HUES64 (cell line): ENCODE measurements around the gene GIMAP2.
"Not testable (repeated sequence)": the region's sequence is repeated elsewhere in the genome, so short reads cannot be mapped to it uniquely, and the experiment has no call there.

Source experiments
- H3K27ac ChIP-seq: 2 replicates; pipeline ENCODE4 v1.7.0; 2013; ENCODE audit warnings: low read depth, low read length, inconsistent platforms
- H3K27me3 ChIP-seq: 2 replicates; pipeline ENCODE4 v1.6.1; 2013; ENCODE audit warnings: mild to moderate bottlenecking, low read length; ENCODE audit not compliant: insufficient read depth
- H3K36me3 ChIP-seq: 2 replicates; pipeline ENCODE4 v1.6.1; 2013; ENCODE audit warnings: mild to moderate bottlenecking, low read length; ENCODE audit not compliant: insufficient read depth
- H3K4me1 ChIP-seq: 2 replicates; pipeline ENCODE4 v1.6.1; 2013; ENCODE audit warnings: mild to moderate bottlenecking, low read length, moderate library complexity; ENCODE audit not compliant: insufficient read depth
- H3K4me3 ChIP-seq: 2 replicates; pipeline ENCODE4 v1.5.1; 2013; ENCODE audit warnings: mild to moderate bottlenecking, low read length, moderate library complexity
- H3K9ac ChIP-seq: 2 replicates; pipeline ENCODE4 v1.6.1; 2013; ENCODE audit warnings: mild to moderate bottlenecking, low read depth, low read length
- H3K9me3 ChIP-seq: 2 replicates; pipeline ENCODE4 v1.6.1; 2013; ENCODE audit warnings: low read depth, low read length; ENCODE audit not compliant: insufficient read depth
- WGBS: fragments of 150-250, 120-280 bp; methylation state at CpG from one replicate; pipeline ENCODE4 v1.1.7; 2013; ENCODE audit warnings: missing lambda C conversion rate; 5-methylcytosine and 5-hydroxymethylcytosine counted together

The GIMAP2 gene

DNA sequence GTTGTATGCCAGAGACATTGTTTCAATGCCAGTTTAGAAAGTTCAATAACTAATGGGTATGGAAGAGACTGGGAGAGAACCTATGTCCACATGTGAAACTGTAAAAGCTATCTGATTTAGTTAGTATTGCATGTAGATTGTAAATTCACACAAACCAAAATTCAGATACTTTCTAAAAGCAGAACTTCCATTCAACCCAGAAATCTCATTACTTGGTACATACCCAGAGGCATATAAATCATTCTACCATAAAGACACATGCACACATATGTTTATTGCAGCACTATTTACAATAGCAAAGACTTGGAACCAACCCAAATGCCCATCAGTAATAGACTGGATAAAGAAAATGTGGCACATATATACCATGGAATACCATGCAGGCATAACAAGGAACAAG is 22.7 kb upstream of the GIMAP2 start:
- not testable (repeated sequence) for H3K4me3 ChIP-seq, H3K4me1 ChIP-seq, H3K27ac ChIP-seq

DNA sequence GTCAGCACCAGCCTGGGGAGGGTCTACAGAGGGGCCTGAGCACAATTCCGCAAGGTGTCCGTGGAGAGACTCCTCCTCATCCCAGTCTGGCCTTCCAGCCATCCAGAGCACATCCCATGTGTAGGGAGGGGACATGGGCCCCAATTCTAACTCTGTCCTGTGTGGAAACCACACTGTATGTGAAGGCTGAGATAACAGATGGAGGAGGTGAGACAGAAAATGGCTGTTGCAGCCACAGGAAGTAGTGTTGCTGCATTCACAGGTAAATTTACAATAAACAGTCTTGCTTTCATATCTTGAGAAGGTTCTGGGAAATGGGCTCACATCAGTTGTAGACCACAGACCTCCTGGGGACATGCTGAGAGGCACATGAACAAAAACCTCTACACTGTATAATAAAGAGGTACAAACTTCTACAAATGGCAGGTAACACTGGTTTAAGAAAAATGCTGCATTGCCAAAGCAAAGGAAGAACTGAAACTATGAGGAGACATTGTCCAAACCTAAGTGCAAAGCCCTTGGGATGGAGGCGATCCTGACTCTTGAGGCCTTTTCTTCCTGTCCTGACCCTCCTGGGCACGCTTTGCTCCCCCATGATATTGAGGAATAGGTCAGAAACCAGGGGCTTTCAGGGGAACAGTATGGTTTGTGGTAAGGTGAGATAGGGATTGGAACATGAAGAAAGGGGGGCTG is 21.6 kb upstream of the GIMAP2 start:
- WGBS = 90% methylated on average over 4 of the region's 4 CpGs
- H3K4me3 ChIP-seq = no peak overlapping the region
- H3K36me3 ChIP-seq = no peaks in the 10 kb centered on the region
- no peak overlapping the region for H3K9ac ChIP-seq
- no peaks in the 10 kb centered on the region for H3K4me1 ChIP-seq
- H3K27me3 ChIP-seq = no peaks in the 10 kb centered on the region
- H3K9me3 ChIP-seq = no peaks in the 10 kb centered on the region
- H3K27ac ChIP-seq = no peak overlapping the region

More for the DNA sequence above, 22.7 kb upstream of the GIMAP2 start:
- H3K27me3 ChIP-seq, H3K9me3 ChIP-seq, H3K36me3 ChIP-seq, H3K9ac ChIP-seq: not testable (repeated sequence)

DNA sequence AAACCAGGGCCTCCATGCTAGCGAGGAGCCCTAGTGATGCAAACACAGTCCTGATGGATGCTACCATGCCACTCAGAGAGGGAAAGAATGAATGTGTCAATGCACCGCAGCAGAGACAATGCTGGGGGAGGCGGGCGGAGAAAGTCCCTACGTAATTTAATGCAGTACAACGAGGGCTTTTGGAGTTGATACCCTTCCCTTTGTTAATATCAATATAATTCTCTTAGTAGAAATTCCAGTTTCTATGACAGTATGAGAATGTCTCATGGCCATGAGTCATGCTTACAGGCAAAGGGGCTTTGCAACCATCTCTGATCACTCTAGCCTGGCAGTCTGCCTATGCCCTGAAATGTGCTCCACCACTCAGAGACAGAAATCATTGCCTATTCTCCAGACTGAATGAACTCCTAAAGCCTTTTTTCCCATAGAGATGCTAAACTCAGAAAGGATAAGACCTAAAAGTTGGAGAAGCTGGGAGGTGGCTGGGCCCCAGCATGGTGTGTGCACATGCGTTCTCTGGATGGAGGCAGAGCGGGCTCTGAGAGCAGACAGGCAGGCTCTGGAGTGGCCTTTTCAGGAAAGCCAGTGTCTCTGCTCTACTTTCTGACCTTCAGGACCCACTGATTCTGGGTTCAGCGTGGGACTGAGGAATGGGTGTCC is 20.3 kb upstream of the GIMAP2 start:
- no peaks in the 10 kb centered on the region for H3K27me3 ChIP-seq
- 89% methylated on average over 7 of the region's 9 CpGs for WGBS
- no peak overlapping the region for H3K9ac ChIP-seq
- H3K4me3 ChIP-seq = no peak overlapping the region
- H3K9me3 ChIP-seq = no peaks in the 10 kb centered on the region
- H3K36me3 ChIP-seq = no peaks in the 10 kb centered on the region
- H3K4me1 ChIP-seq = no peaks in the 10 kb centered on the region
- no peak overlapping the region for H3K27ac ChIP-seq

DNA sequence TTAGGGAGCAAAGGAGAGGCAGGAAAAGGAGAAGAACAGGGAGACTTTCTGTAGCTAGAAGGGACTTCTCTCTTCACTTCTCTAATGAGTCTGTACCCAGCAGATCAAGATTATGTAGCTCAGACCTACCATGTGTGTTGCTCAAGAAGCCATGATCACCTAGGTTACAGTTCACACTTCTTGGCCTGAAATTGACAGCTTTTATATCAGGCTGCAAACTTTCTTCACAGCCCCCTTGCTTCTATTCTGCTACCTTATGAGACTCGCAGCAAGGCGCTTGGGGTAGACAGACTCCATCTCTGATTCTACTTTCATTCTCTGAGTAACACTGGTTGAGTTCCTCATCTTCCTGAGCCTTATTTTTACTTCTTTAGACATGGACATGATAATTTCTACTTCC is 19.6 kb upstream of the GIMAP2 start:
- no peaks in the 10 kb centered on the region for H3K27me3 ChIP-seq
- no peaks in the 10 kb centered on the region for H3K4me1 ChIP-seq
- 93% methylated on average over 2 of the region's 2 CpGs for WGBS
- H3K27ac ChIP-seq = no peak overlapping the region
- H3K9ac ChIP-seq = no peak overlapping the region
- H3K9me3 ChIP-seq = no peaks in the 10 kb centered on the region
- no peak overlapping the region for H3K4me3 ChIP-seq
- no peaks in the 10 kb centered on the region for H3K36me3 ChIP-seq

DNA sequence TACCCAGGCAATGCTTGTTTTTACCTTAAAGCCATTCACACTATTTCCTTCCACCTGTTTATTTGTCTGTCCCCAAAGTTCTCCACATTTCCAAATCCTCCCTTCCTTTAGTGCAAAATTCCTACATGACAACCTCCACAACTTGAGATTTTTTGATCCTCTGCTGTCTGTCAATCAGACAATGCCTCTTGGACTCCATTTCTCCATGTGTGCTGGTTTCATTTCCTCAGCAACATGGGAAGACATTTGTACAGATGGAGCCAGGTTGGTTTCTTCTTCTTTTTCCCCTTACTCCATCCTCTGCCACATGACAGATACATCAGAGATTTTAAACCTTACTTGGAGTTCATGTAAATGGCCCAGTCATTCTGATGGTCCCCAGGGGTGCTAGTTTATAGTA is 19.1 kb upstream of the GIMAP2 start:
- Histone ChIP-seq H3K4me1 (no peaks in the 10 kb centered on the region), H3K9me3 (no peaks in the 10 kb centered on the region), H3K9ac (no peak overlapping the region), H3K4me3 (no peak overlapping the region), H3K27me3 (no peaks in the 10 kb centered on the region), H3K27ac (no peak overlapping the region), H3K36me3 (no peaks in the 10 kb centered on the region)

DNA sequence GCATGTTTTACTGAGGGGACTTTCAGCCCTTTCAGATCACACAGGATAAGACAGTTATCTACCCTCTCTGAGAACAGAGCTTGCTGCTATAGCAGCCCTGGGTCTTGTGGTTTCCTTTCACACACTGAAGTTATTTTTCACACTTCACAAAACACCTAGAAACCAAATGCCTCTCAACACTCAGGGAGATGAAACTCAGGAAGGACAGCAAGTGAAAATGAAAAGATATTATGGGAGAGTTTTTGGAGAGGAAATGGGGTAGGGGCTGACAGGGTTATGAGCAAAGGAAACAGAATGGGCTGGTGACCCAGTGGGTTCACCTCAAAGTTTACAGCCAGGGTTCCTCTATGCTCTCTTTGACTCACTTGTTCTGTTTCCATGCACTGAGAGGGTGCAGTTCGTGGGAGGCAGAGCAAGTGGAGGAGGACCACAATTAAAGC is 17.0 kb upstream of the GIMAP2 start:
- Histone ChIP-seq H3K4me3 (no peak overlapping the region), H3K27ac (no peak overlapping the region), H3K36me3 (no peaks in the 10 kb centered on the region), H3K4me1 (no peaks in the 10 kb centered on the region), H3K27me3 (no peaks in the 10 kb centered on the region), H3K9me3 (0 out of 2 replicates have a peak, but pooled peaks cover 4% of the 10 kb centered on the region), H3K9ac (no peak overlapping the region)
- 78% methylated on average over 1 of the region's 1 CpG for WGBS

DNA sequence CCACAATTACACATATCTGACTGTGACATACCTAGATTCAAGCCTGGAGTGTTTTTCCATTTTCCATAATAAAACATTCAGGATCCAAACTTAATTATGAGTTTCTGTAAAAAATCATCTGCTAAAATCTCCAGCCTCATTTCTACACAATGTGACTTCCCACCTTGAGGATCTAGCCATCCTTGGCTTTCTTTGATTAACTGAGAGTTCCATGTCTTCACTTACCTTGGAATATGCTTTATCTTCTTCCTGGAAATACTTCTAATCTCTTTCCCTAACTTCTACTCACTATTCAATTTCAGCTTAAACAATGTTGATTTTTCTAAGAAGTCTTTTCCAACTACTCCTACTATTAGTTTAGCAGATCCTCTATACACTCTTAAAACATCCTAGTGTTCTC is 16.5 kb upstream of the GIMAP2 start:
- no peaks in the 10 kb centered on the region for H3K27me3 ChIP-seq
- H3K27ac ChIP-seq = no peak overlapping the region
- H3K4me3 ChIP-seq = no peak overlapping the region
- H3K9me3 ChIP-seq = 0 out of 2 replicates have a peak, but pooled peaks cover 4% of the 10 kb centered on the region
- no peaks in the 10 kb centered on the region for H3K4me1 ChIP-seq
- no peaks in the 10 kb centered on the region for H3K36me3 ChIP-seq
- no peak overlapping the region for H3K9ac ChIP-seq

DNA sequence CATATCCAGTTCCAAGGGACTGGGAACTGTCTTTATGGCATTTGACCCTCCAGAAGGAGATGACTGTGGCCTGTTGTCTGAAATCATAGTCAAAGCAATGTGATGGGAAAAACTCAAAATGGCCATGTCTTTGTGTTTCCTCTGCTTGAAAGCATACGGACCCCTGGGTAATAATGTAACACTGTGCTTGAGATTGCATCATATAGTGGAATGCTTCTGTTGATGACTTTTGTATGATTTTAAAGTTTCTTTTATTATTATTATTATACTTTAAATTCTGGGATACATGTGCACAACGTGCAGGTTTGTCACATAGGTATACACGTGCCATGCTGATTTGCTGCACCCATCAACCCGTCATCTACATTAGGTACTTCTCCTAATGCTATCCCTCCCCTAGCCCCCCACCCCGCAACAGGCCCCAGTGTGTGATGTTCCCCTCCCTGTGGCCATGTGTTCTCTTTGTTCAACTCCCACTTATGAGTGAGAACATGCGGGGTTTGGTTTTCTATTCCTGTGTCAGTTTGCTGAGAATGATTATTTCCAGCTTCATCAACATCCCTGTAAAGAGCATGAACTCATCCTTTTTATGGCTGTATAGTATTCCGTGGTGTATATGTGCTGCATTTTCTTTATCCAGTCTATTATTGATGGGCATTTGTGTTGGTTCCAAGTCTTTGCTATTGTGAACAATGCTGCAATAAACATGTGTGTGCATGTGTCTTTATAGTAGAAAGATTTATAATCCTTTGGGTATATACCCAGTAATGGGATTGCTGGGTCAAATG is 13.5 kb upstream of the GIMAP2 start:
- not testable (repeated sequence) for H3K36me3 ChIP-seq, H3K4me1 ChIP-seq, H3K9ac ChIP-seq, H3K27ac ChIP-seq, H3K9me3 ChIP-seq, H3K27me3 ChIP-seq, H3K4me3 ChIP-seq
- 91% methylated on average over 7 of the region's 7 CpGs for WGBS

DNA sequence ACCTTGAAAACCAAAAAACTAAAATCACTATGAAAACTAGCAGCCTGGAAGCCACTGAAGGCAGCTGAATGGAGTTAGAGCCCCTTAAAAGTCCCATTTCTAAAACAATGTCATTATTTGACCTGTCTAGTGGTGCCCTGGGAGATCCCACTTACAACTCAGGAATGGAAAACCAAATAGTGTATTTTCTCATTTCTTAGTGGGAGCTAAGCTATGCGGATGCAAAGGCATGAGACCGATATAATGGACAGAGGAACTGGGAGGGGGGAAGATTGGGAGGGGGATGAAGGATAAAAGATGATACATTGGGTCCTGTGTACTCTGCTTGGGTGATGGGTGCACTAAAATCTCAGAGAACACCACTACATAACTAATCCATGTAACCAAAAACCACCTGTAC is 9.8 kb upstream of the GIMAP2 start:
- Histone ChIP-seq H3K9ac (no peak overlapping the region), H3K36me3 (no peaks in the 10 kb centered on the region), H3K9me3 (peaks cover 4% of the 10 kb centered on the region; the same call in 1 of the 2 replicates), H3K27ac (no peak overlapping the region), H3K27me3 (no peaks in the 10 kb centered on the region), H3K4me1 (no peaks in the 10 kb centered on the region), H3K4me3 (no peak overlapping the region)
- 87% methylated on average over 2 of the region's 2 CpGs for WGBS

DNA sequence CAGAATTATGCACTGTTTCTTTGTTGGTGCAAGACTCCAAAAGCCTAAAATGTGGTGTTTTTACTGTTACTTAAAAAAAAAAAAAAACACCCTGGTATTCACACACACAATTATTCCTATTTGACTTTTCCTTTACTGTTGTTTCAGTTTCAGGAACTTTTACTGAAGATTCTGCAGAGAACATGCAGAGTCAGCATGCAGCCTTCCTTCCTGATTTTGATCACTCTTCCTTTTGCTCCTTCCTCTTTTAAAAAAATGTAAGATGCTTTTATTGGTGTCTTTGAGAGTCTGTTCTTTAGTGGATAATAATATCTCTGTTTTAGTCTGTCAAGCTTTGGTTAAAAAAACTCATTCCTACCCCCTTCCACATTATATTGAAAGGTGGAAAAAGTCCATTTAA is 9.2 kb upstream of the GIMAP2 start:
- H3K4me3 ChIP-seq, H3K27me3 ChIP-seq, H3K9me3 ChIP-seq, H3K9ac ChIP-seq, H3K36me3 ChIP-seq, H3K4me1 ChIP-seq, H3K27ac ChIP-seq: not testable (repeated sequence)

DNA sequence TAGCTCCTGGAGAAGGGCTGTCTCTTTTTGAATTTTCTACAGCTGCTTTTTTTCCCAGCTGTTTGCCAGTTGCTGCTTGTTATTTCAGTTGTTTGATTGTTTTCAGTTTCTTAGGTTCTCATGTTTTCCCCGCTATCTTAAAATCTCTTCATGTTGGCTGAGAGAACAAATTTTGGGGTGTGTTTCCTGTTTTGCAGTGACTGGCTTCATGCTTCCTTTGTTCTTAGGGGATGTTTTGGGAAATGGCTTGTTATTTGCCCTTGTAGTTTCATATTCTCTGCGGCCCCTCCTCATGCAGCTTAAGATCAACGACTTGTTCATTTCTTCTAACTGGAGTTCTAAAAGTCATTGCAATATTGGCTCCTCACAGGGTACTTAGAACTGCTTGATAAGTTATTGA is 8.7 kb upstream of the GIMAP2 start:
- not testable (repeated sequence) for H3K9me3 ChIP-seq, H3K4me1 ChIP-seq, H3K27ac ChIP-seq, H3K4me3 ChIP-seq, H3K27me3 ChIP-seq, H3K36me3 ChIP-seq, H3K9ac ChIP-seq
- 96% methylated on average over 3 of the region's 3 CpGs for WGBS
